Measurements from ENCODE around the gene BCL11A.

The BCL11A gene

GRCh38 chr2:60553495-60554073 is at the start of gene BCL11A:
Gene BCL11A (minus strand): TSS chr2:60553654. CDS start chr2:60553270, 384 bp downstream.
- no peaks in the 10 kb centered on the region for H3K36me3 ChIP-seq (ENCODE audit: control insufficient read depth in 1 of 2, insufficient read depth in 2 of 2, low read length in 2 of 2)
- peak within 1 kb of the TSS; percentile 66 for H3K27ac ChIP-seq (ENCODE audit: low read depth, low read length)
- no peaks in the 10 kb centered on the region for H3K9me3 ChIP-seq (ENCODE audit: control insufficient read depth in 1 of 2, low read length in 2 of 2)
- H3K27me3 ChIP-seq (ENCODE audit: control insufficient read depth in 1 of 2, insufficient read depth in 2 of 2, low read length in 2 of 2), result peaks cover 9 to 23% of the 10 kb centered on the region in 2 donors
- H3K4me3 ChIP-seq (ENCODE audit: low read depth in 1 of 2, low read length in 2 of 2), result peak within 1 kb of the TSS; percentile 85 to 91
- H3K4me1 ChIP-seq (ENCODE audit: control insufficient read depth in 1 of 2, insufficient read depth in 2 of 2, low read length in 2 of 2), result peaks cover 17 to 34% of the 10 kb centered on the region in 2 donors
- H3K9ac ChIP-seq (ENCODE audit: low read depth in 1 of 2, low read length in 2 of 2), result peak within 1 kb of the TSS; percentile 56 to 86

- H3K9ac ChIP-seq (ENCODE audit: low read depth in 1 of 2, low read length in 2 of 2), result no peak overlapping the region
- H3K36me3 ChIP-seq (ENCODE audit: control insufficient read depth in 1 of 2, insufficient read depth in 2 of 2, low read length in 2 of 2), result no peaks in the 10 kb centered on the region
- peaks cover 0 to 7% of the 10 kb centered on the region in 2 donors for H3K4me1 ChIP-seq (ENCODE audit: control insufficient read depth in 1 of 2, insufficient read depth in 2 of 2, low read length in 2 of 2)
- H3K27ac ChIP-seq (ENCODE audit: low read depth, low read length), result no peak overlapping the region
- H3K9me3 ChIP-seq (ENCODE audit: control insufficient read depth in 1 of 2, low read length in 2 of 2), result peaks cover 0 to 3% of the 10 kb centered on the region in 2 donors
- H3K4me3 ChIP-seq (ENCODE audit: low read depth in 1 of 2, low read length in 2 of 2), result no peak overlapping the region
- peaks cover 0 to 4% of the 10 kb centered on the region in 2 donors for H3K27me3 ChIP-seq (ENCODE audit: control insufficient read depth in 1 of 2, insufficient read depth in 2 of 2, low read length in 2 of 2)
Observed at GRCh38 chr2:60602828-60603532, 49.5 kb upstream of the BCL11A start.

GRCh38 chr2:60602388-60602787 is 48.9 kb upstream of the BCL11A start:
- Histone ChIP-seq H3K4me1 (ENCODE audit: control insufficient read depth in 1 of 2, insufficient read depth in 2 of 2, low read length in 2 of 2) (peaks cover 0 to 11% of the 10 kb centered on the region in 2 donors), H3K27me3 (ENCODE audit: control insufficient read depth in 1 of 2, insufficient read depth in 2 of 2, low read length in 2 of 2) (peaks cover 0 to 4% of the 10 kb centered on the region in 2 donors), H3K36me3 (ENCODE audit: control insufficient read depth in 1 of 2, insufficient read depth in 2 of 2, low read length in 2 of 2) (no peaks in the 10 kb centered on the region), H3K27ac (ENCODE audit: low read depth, low read length) (no peak overlapping the region), H3K9me3 (ENCODE audit: control insufficient read depth in 1 of 2, low read length in 2 of 2) (peaks cover 0 to 3% of the 10 kb centered on the region in 2 donors), H3K4me3 (ENCODE audit: low read depth in 1 of 2, low read length in 2 of 2) (no peak overlapping the region), H3K9ac (ENCODE audit: low read depth in 1 of 2, low read length in 2 of 2) (no peak overlapping the region)

- no peaks in the 10 kb centered on the region for H3K36me3 ChIP-seq (ENCODE audit: control insufficient read depth in 1 of 2, insufficient read depth in 2 of 2, low read length in 2 of 2)
- no peak overlapping the region for H3K9ac ChIP-seq (ENCODE audit: low read depth in 1 of 2, low read length in 2 of 2)
- peaks cover 0 to 3% of the 10 kb centered on the region in 2 donors for H3K9me3 ChIP-seq (ENCODE audit: control insufficient read depth in 1 of 2, low read length in 2 of 2)
- peaks cover 0 to 11% of the 10 kb centered on the region in 2 donors for H3K4me1 ChIP-seq (ENCODE audit: control insufficient read depth in 1 of 2, insufficient read depth in 2 of 2, low read length in 2 of 2)
- H3K27me3 ChIP-seq (ENCODE audit: control insufficient read depth in 1 of 2, insufficient read depth in 2 of 2, low read length in 2 of 2), result no peaks in the 10 kb centered on the region
- no peak overlapping the region for H3K27ac ChIP-seq (ENCODE audit: low read depth, low read length)
- H3K4me3 ChIP-seq (ENCODE audit: low read depth in 1 of 2, low read length in 2 of 2), result no peak overlapping the region
Observed at GRCh38 chr2:60598271-60598670, 44.8 kb upstream of the BCL11A start.

GRCh38 chr2:60597346-60597745 is 43.9 kb upstream of the BCL11A start:
- no peaks in the 10 kb centered on the region for H3K27me3 ChIP-seq (ENCODE audit: control insufficient read depth in 1 of 2, insufficient read depth in 2 of 2, low read length in 2 of 2)
- H3K9me3 ChIP-seq (ENCODE audit: control insufficient read depth in 1 of 2, low read length in 2 of 2), result peaks cover 3 to 6% of the 10 kb centered on the region in 2 donors
- H3K27ac ChIP-seq (ENCODE audit: low read depth, low read length), result no peak overlapping the region
- no peak overlapping the region for H3K4me3 ChIP-seq (ENCODE audit: low read depth in 1 of 2, low read length in 2 of 2)
- H3K4me1 ChIP-seq (ENCODE audit: control insufficient read depth in 1 of 2, insufficient read depth in 2 of 2, low read length in 2 of 2), result peaks cover 0 to 11% of the 10 kb centered on the region in 2 donors
- no peak overlapping the region for H3K9ac ChIP-seq (ENCODE audit: low read depth in 1 of 2, low read length in 2 of 2)
- H3K36me3 ChIP-seq (ENCODE audit: control insufficient read depth in 1 of 2, insufficient read depth in 2 of 2, low read length in 2 of 2), result no peaks in the 10 kb centered on the region

- Histone ChIP-seq H3K27ac (ENCODE audit: low read depth, low read length) (no peak overlapping the region), H3K27me3 (ENCODE audit: control insufficient read depth in 1 of 2, insufficient read depth in 2 of 2, low read length in 2 of 2) (no peaks in the 10 kb centered on the region), H3K9ac (ENCODE audit: low read depth in 1 of 2, low read length in 2 of 2) (no peak overlapping the region), H3K4me3 (ENCODE audit: low read depth in 1 of 2, low read length in 2 of 2) (no peak overlapping the region), H3K4me1 (ENCODE audit: control insufficient read depth in 1 of 2, insufficient read depth in 2 of 2, low read length in 2 of 2) (peaks cover 0 to 11% of the 10 kb centered on the region in 2 donors), H3K9me3 (ENCODE audit: control insufficient read depth in 1 of 2, low read length in 2 of 2) (peaks cover 3 to 6% of the 10 kb centered on the region in 2 donors), H3K36me3 (ENCODE audit: control insufficient read depth in 1 of 2, insufficient read depth in 2 of 2, low read length in 2 of 2) (no peaks in the 10 kb centered on the region)
Observed at GRCh38 chr2:60596411-60596810, 43.0 kb upstream of the BCL11A start.

GRCh38 chr2:60595953-60596352 is 42.5 kb upstream of the BCL11A start:
- Histone ChIP-seq H3K9me3 (ENCODE audit: control insufficient read depth in 1 of 2, low read length in 2 of 2) (peaks cover 3 to 6% of the 10 kb centered on the region in 2 donors), H3K27me3 (ENCODE audit: control insufficient read depth in 1 of 2, insufficient read depth in 2 of 2, low read length in 2 of 2) (no peaks in the 10 kb centered on the region), H3K4me3 (ENCODE audit: low read depth in 1 of 2, low read length in 2 of 2) (no peak overlapping the region), H3K9ac (ENCODE audit: low read depth in 1 of 2, low read length in 2 of 2) (no peak overlapping the region), H3K27ac (ENCODE audit: low read depth, low read length) (no peak overlapping the region), H3K4me1 (ENCODE audit: control insufficient read depth in 1 of 2, insufficient read depth in 2 of 2, low read length in 2 of 2) (peaks cover 0 to 11% of the 10 kb centered on the region in 2 donors), H3K36me3 (ENCODE audit: control insufficient read depth in 1 of 2, insufficient read depth in 2 of 2, low read length in 2 of 2) (no peaks in the 10 kb centered on the region)

GRCh38 chr2:60589104-60589503 is 35.6 kb upstream of the BCL11A start:
- no peak overlapping the region for H3K9ac ChIP-seq (ENCODE audit: low read depth in 1 of 2, low read length in 2 of 2)
- H3K27ac ChIP-seq (ENCODE audit: low read depth, low read length), result no peak overlapping the region
- no peaks in the 10 kb centered on the region for H3K36me3 ChIP-seq (ENCODE audit: control insufficient read depth in 1 of 2, insufficient read depth in 2 of 2, low read length in 2 of 2)
- H3K9me3 ChIP-seq (ENCODE audit: control insufficient read depth in 1 of 2, low read length in 2 of 2), result peaks cover 0 to 6% of the 10 kb centered on the region in 2 donors
- no peaks in the 10 kb centered on the region for H3K4me1 ChIP-seq (ENCODE audit: control insufficient read depth in 1 of 2, insufficient read depth in 2 of 2, low read length in 2 of 2)
- no peak overlapping the region for H3K4me3 ChIP-seq (ENCODE audit: low read depth in 1 of 2, low read length in 2 of 2)
- no peaks in the 10 kb centered on the region for H3K27me3 ChIP-seq (ENCODE audit: control insufficient read depth in 1 of 2, insufficient read depth in 2 of 2, low read length in 2 of 2)

- Histone ChIP-seq H3K9me3 (ENCODE audit: control insufficient read depth in 1 of 2, low read length in 2 of 2) (no peaks in the 10 kb centered on the region), H3K27me3 (ENCODE audit: control insufficient read depth in 1 of 2, insufficient read depth in 2 of 2, low read length in 2 of 2) (peaks cover 3 to 4% of the 10 kb centered on the region in 2 donors), H3K9ac (ENCODE audit: low read depth in 1 of 2, low read length in 2 of 2) (no peak overlapping the region), H3K4me3 (ENCODE audit: low read depth in 1 of 2, low read length in 2 of 2) (no peak overlapping the region), H3K27ac (ENCODE audit: low read depth, low read length) (no peak overlapping the region), H3K36me3 (ENCODE audit: control insufficient read depth in 1 of 2, insufficient read depth in 2 of 2, low read length in 2 of 2) (no peaks in the 10 kb centered on the region), H3K4me1 (ENCODE audit: control insufficient read depth in 1 of 2, insufficient read depth in 2 of 2, low read length in 2 of 2) (peaks cover 0 to 4% of the 10 kb centered on the region in 2 donors)
Observed at GRCh38 chr2:60586081-60586480, 32.6 kb upstream of the BCL11A start.

- no peaks in the 10 kb centered on the region for H3K36me3 ChIP-seq (ENCODE audit: control insufficient read depth in 1 of 2, insufficient read depth in 2 of 2, low read length in 2 of 2)
- peaks cover 0 to 4% of the 10 kb centered on the region in 2 donors for H3K4me1 ChIP-seq (ENCODE audit: control insufficient read depth in 1 of 2, insufficient read depth in 2 of 2, low read length in 2 of 2)
- no peak overlapping the region for H3K9ac ChIP-seq (ENCODE audit: low read depth in 1 of 2, low read length in 2 of 2)
- H3K4me3 ChIP-seq (ENCODE audit: low read depth in 1 of 2, low read length in 2 of 2), result no peak overlapping the region
- no peak overlapping the region for H3K27ac ChIP-seq (ENCODE audit: low read depth, low read length)
- H3K9me3 ChIP-seq (ENCODE audit: control insufficient read depth in 1 of 2, low read length in 2 of 2), result no peaks in the 10 kb centered on the region
- peaks cover 4 to 11% of the 10 kb centered on the region in 2 donors for H3K27me3 ChIP-seq (ENCODE audit: control insufficient read depth in 1 of 2, insufficient read depth in 2 of 2, low read length in 2 of 2)
Observed at GRCh38 chr2:60585276-60585675, 31.8 kb upstream of the BCL11A start.

All from duodenal mucosa (tissue), 2 donors.